MM.1S (cell line): Measurements from ENCODE around the gene DIS3L2.

Experiments
- CTCF ChIP-seq: fragments of 300-600 bp; sonication (generic); IDR thresholded peaks from 2 replicates; pipeline ENCODE4 v1.5.1; 2016; ENCODE audit warnings: antibody characterized with exemption, low read length, mixed read lengths
- EZH2 ChIP-seq: fragments of 300-600 bp; sonication (generic); optimal IDR thresholded peaks from 2 replicates; pipeline ENCODE3; 2017; ENCODE audit warnings: low read depth, mild to moderate bottlenecking, antibody characterized with exemption, low read length, mixed read lengths
- EZH2phosphoT487 ChIP-seq: fragments of 300-600 bp; sonication (generic); IDR thresholded peaks from 2 replicates; pipeline ENCODE4 v1.6.1; 2018; ENCODE audit warnings: antibody characterized with exemption, low read length

- no peak for TF ChIP-seq CTCF
- no peak for TF ChIP-seq EZH2
- TF ChIP-seq EZH2phosphoT487 = no peak
Measured at GRCh38 chr2:232076736-232077135, 115.2 kb downstream of the DIS3L2 start.
